GM12891 (cell line): ENCODE data around the gene A4GNT.

ENCODE experiments used
- POLR2A ChIP-seq: IDR thresholded peaks from 2 replicates; pipeline ENCODE4 v1.6.1; 2011; ENCODE audit warnings: low read depth, low read length, control low read depth
- POLR2AphosphoS5 ChIP-seq: IDR thresholded peaks from 2 replicates; pipeline ENCODE4 v1.6.1; 2011; ENCODE audit warnings: low read depth, low read length, control low read depth
- SPI1 ChIP-seq: IDR thresholded peaks from 2 replicates; pipeline ENCODE4 v1.6.1; 2011; ENCODE audit warnings: low read depth, low read length, control low read depth
- TAF1 ChIP-seq: IDR thresholded peaks from 2 replicates; pipeline ENCODE4 v1.6.1; 2011; ENCODE audit warnings: low read depth, low read length, control low read depth

- TF ChIP-seq POLR2A (no peak), TAF1 (no peak), SPI1 (no peak), POLR2AphosphoS5 (no peak)
Observed at GRCh38 chr3:138078096-138078495, 54.1 kb downstream of the A4GNT start.
